RWPE2 (cell line): ENCODE results near the gene SRPRA.
A peak's percentile ranks its signal among the peaks of the same experiment; 100 is the strongest.

Experiments used
- ATAC-seq: fragments of 200-7000 bp; cut with Tn5 transposase; 3 replicates; pipeline ENCODE4 v1.9.1; 2021; ENCODE audit warnings: low read depth
- DNase-seq: peaks from one replicate; pipeline ENCODE4 v3.0.0-alpha.2; 2020; ENCODE audit warnings: low spot score
- H3K27ac ChIP-seq: fragments of 450-650 bp; 2 replicates; pipeline ENCODE4 v1.5.1; 2017; ENCODE audit warnings: mild to moderate bottlenecking; ENCODE audit not compliant: poor library complexity, severe bottlenecking
- H3K27me3 ChIP-seq: fragments of 250-450 bp; sonication (Bioruptor Pico); 2 replicates; pipeline ENCODE4 v1.5.1; 2021; ENCODE audit warnings: mild to moderate bottlenecking, moderate library complexity; ENCODE audit not compliant: insufficient read depth, poor library complexity, severe bottlenecking
- H3K36me3 ChIP-seq: fragments of 250-450 bp; sonication (Bioruptor Pico); 2 replicates; pipeline ENCODE4 v1.5.1; 2020; ENCODE audit warnings: low read depth, mild to moderate bottlenecking, moderate library complexity
- H3K4me1 ChIP-seq: fragments of 250-450 bp; sonication (Bioruptor Pico); 2 replicates; pipeline ENCODE4 v1.5.1; 2021; ENCODE audit warnings: mild to moderate bottlenecking, moderate library complexity; ENCODE audit not compliant: insufficient read depth, poor library complexity, severe bottlenecking
- H3K4me3 ChIP-seq: fragments of 250-450 bp; sonication (Bioruptor Pico); 2 replicates; pipeline ENCODE4 v1.5.1; 2021; ENCODE audit warnings: mild to moderate bottlenecking, moderate library complexity; ENCODE audit not compliant: severe bottlenecking
- H3K9me3 ChIP-seq: fragments of 250-450 bp; sonication (Bioruptor Pico); 2 replicates; pipeline ENCODE4 v1.5.1; 2021; ENCODE audit warnings: mild to moderate bottlenecking, moderate library complexity; ENCODE audit not compliant: severe bottlenecking
- CTCF ChIP-seq: fragments of 450-650 bp; IDR thresholded peaks from one replicate; pipeline ENCODE4 v1.5.1; 2017; ENCODE audit warnings: mild to moderate bottlenecking, moderate library complexity; ENCODE audit not compliant: poor library complexity, severe bottlenecking

SRPRA gene

GRCh38 chr11:126268361-126268707 lies 361 bp downstream of the SRPRA start:
- DNase-seq (no peak), ATAC-seq (peak; percentile 19)
- Histone ChIP-seq H3K27me3 (no peaks in the 10 kb centered on the region), H3K36me3 (peaks cover 50% of the 10 kb centered on the region), H3K4me1 (no peaks in the 10 kb centered on the region), H3K27ac (peak overlapping the region; percentile 36), H3K4me3 (peak overlapping the region; percentile 70), H3K9me3 (no peaks in the 10 kb centered on the region)
- no peak for TF ChIP-seq CTCF

- Histone ChIP-seq H3K27ac (peak overlapping the region; percentile 36), H3K4me3 (peak overlapping the region; percentile 70), H3K9me3 (no peaks in the 10 kb centered on the region), H3K27me3 (no peaks in the 10 kb centered on the region), H3K4me1 (no peaks in the 10 kb centered on the region), H3K36me3 (peaks cover 51% of the 10 kb centered on the region)
- no peak for TF ChIP-seq CTCF
- ATAC-seq, result no peak
- no peak for DNase-seq
These were observed 1.0 kb downstream of the SRPRA start for GRCh38 chr11:126267650-126268049.

DNA sequence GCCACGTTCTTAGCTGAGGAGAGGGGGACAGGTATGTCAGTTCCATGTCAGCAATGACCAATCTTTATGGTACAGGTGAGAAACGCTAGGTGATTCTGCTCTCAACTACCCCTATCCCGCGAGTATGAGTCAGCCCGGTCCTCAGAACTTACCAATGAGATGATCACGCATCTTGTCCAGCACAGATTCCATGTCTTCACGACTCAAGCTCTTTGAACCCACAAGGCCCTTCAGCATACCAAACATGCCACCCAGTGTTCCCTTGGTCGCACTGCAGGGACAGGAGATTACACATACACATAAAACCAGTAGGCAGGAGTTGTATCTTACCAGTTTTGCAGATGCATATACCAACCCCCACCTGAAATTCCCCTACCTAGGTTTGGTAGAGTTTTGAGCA lies 2.9 kb downstream of the SRPRA start:
- H3K27ac ChIP-seq, result no peak overlapping the region
- DNase-seq, result no peak
- H3K9me3 ChIP-seq, result no peaks in the 10 kb centered on the region
- no peak for ATAC-seq
- TF ChIP-seq CTCF, result no peak
- peaks cover 53% of the 10 kb centered on the region for H3K36me3 ChIP-seq
- no peak overlapping the region for H3K4me3 ChIP-seq
- H3K27me3 ChIP-seq, result no peaks in the 10 kb centered on the region
- no peaks in the 10 kb centered on the region for H3K4me1 ChIP-seq

DNA sequence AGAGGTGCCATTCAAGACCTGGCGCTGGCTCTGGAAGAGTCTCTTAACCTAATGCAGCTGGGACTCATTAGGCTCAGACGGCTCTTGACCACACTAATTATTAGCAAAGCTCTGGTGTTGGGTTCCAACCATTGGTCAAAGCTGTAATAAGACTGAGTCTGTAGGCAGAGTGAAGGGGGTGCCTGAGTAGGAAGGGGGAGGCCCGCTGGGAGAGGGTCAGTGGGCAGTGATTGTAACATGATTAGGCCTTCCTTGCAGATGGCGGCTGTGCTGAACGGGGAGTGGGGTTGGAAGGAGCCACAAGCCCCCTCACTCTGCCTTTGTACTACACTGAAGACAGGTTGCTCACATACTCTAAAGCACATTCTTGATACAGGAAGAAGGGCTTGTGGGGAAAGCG lies 5.2 kb downstream of the SRPRA start:
- ATAC-seq (no peak; the same call in 2 of the 3 replicates), DNase-seq (no peak)
- no peak for TF ChIP-seq CTCF
- no peaks in the 10 kb centered on the region for H3K27me3 ChIP-seq
- no peaks in the 10 kb centered on the region for H3K9me3 ChIP-seq
- H3K4me1 ChIP-seq, result no peaks in the 10 kb centered on the region
- peaks cover 64% of the 10 kb centered on the region for H3K36me3 ChIP-seq
- H3K27ac ChIP-seq, result no peak overlapping the region
- H3K4me3 ChIP-seq, result no peak overlapping the region

GRCh38 chr11:126262216-126262615 lies 6.5 kb downstream of the SRPRA start:
- no peak for TF ChIP-seq CTCF
- no peaks in the 10 kb centered on the region for H3K9me3 ChIP-seq
- no peak overlapping the region for H3K4me3 ChIP-seq
- no peaks in the 10 kb centered on the region for H3K27me3 ChIP-seq
- DNase-seq (no peak), ATAC-seq (no peak)
- H3K27ac ChIP-seq, result no peak overlapping the region
- H3K4me1 ChIP-seq, result no peaks in the 10 kb centered on the region
- peaks cover 70% of the 10 kb centered on the region for H3K36me3 ChIP-seq
